CD14-positive monocyte (primary cell): Measurements from ENCODE around the gene MINK1. TPM values are rescaled to one million over a fixed set of nuclear protein-coding genes. Genes with fewer than 3 reads are reported as not detected.

ENCODE experiments used
- DNase-seq, 3 donors: peaks; one replicate each; pipeline ENCODE4 v3.0.0-alpha.2; 2011 to 2022
- H2AFZ ChIP-seq: 2 replicates; pipeline ENCODE4 v1.6.0; 2012; ENCODE audit warnings: mild to moderate bottlenecking, low read depth, low read length, inconsistent platforms; ENCODE audit not compliant: insufficient read depth, poor library complexity, severe bottlenecking
- H3K27ac ChIP-seq, 2 donors: 1 replicate in 1 of 2; 2 replicates in 1 of 2; pipeline ENCODE4 v1.5.1; 2012 to 2013; ENCODE audit warnings: low read length in 2 of 2, control low read depth in 1 of 2, inconsistent platforms in 1 of 2, low read depth in 1 of 2, mild to moderate bottlenecking in 1 of 2
- H3K27me3 ChIP-seq, 2 donors: one replicate each; pipeline versions ENCODE4 v1.6.0 to v1.6.1; 2011 to 2013; ENCODE audit warnings: low read length in 2 of 2; ENCODE audit not compliant: control insufficient read depth in 2 of 2, insufficient read depth in 2 of 2
- H3K36me3 ChIP-seq, 2 donors: replicated peaks in 1 of 2; 1 replicate in 1 of 2; 2 replicates in 1 of 2; pipeline versions ENCODE4 v1.5.1 to v1.6.1; 2012 to 2013; ENCODE audit warnings: low read length in 2 of 2, control low read depth in 1 of 2, inconsistent platforms in 1 of 2, mild to moderate bottlenecking in 1 of 2; ENCODE audit not compliant: insufficient read depth in 2 of 2, control insufficient read depth in 1 of 2
- H3K4me1 ChIP-seq, 2 donors: 1 replicate in 1 of 2; 2 replicates in 1 of 2; pipeline versions ENCODE4 v1.5.1 to v1.6.1; 2012 to 2013; ENCODE audit warnings: low read length in 2 of 2, control low read depth in 1 of 2, inconsistent platforms in 1 of 2, mild to moderate bottlenecking in 1 of 2, moderate library complexity in 1 of 2; ENCODE audit not compliant: insufficient read depth in 2 of 2, control insufficient read depth in 1 of 2
- H3K4me2 ChIP-seq: replicated peaks from 2 replicates; pipeline ENCODE3; 2012; ENCODE audit warnings: low read length, moderate library complexity, mild to moderate bottlenecking; ENCODE audit not compliant: poor library complexity, severe bottlenecking; ENCODE audit errors: extremely low read depth
- H3K4me3 ChIP-seq, 3 experiments: fragments of 200-600 bp in 1 of 3; sonication (generic) in 1 of 3; replicated peaks in 1 of 3; 1 replicate in 2 of 3; 2 replicates in 1 of 3; pipeline ENCODE4 v1.5.1; 2011 to 2013; ENCODE audit warnings: low read length in 3 of 3, mild to moderate bottlenecking in 3 of 3, control low read depth in 2 of 3, low read depth in 2 of 3, inconsistent platforms in 1 of 3, moderate library complexity in 1 of 3
- H3K79me2 ChIP-seq: 2 replicates; pipeline ENCODE4 v1.6.0; 2012; ENCODE audit warnings: mild to moderate bottlenecking, control low read depth, inconsistent platforms, low read length, moderate library complexity; ENCODE audit not compliant: insufficient read depth
- H3K9ac ChIP-seq: 2 replicates; pipeline ENCODE4 v1.6.0; 2017; ENCODE audit warnings: low read length, mild to moderate bottlenecking; ENCODE audit not compliant: insufficient read depth, poor library complexity, severe bottlenecking
- H3K9me3 ChIP-seq, 2 donors: replicated peaks in 1 of 2; 1 replicate in 1 of 2; 2 replicates in 1 of 2; pipeline versions ENCODE4 v1.5.1 to v1.6.1; 2012 to 2013; ENCODE audit warnings: low read length in 2 of 2, control low read depth in 1 of 2; ENCODE audit not compliant: control insufficient read depth in 1 of 2, insufficient read depth in 1 of 2
- H4K20me1 ChIP-seq: 2 replicates; pipeline ENCODE4 v1.6.0; 2012; ENCODE audit warnings: mild to moderate bottlenecking, low read length, control low read depth, moderate library complexity; ENCODE audit not compliant: insufficient read depth
- H3K27ac Mint-ChIP-seq, 7 donors: one replicate each; pipeline ENCODE4 v1.8.0; 2020; ENCODE audit warnings: mild to moderate bottlenecking in 7 of 7, mixed read lengths in 7 of 7, moderate library complexity in 6 of 7, inconsistent platforms in 2 of 7
- H3K27me3 Mint-ChIP-seq, 3 donors: one replicate each; pipeline ENCODE4 v1.8.0; 2021 to 2022; ENCODE audit warnings: low read depth in 3 of 3, mild to moderate bottlenecking in 3 of 3, mixed read lengths in 3 of 3, moderate library complexity in 3 of 3, inconsistent platforms in 1 of 3
- H3K36me3 Mint-ChIP-seq, 2 donors: one replicate each; pipeline ENCODE4 v1.8.0; 2020; ENCODE audit warnings: mixed read lengths in 2 of 2, inconsistent platforms in 1 of 2, mild to moderate bottlenecking in 1 of 2
- H3K4me1 Mint-ChIP-seq: one replicate; pipeline ENCODE4 v1.8.0; 2020; ENCODE audit warnings: mild to moderate bottlenecking, mixed read lengths
- H3K4me3 Mint-ChIP-seq, 2 donors: one replicate each; pipeline ENCODE4 v1.8.0; 2020; ENCODE audit warnings: mild to moderate bottlenecking in 2 of 2, mixed read lengths in 2 of 2, moderate library complexity in 1 of 2
- H3K9me3 Mint-ChIP-seq, 7 donors: one replicate each; pipeline ENCODE4 v1.8.0; 2020 to 2022; ENCODE audit warnings: mixed read lengths in 7 of 7, mild to moderate bottlenecking in 6 of 7, moderate library complexity in 6 of 7, inconsistent platforms in 2 of 7
- CTCF ChIP-seq: fragments of 200-600 bp; IDR thresholded peaks from one replicate; pipeline ENCODE4 v1.8.0; 2022; ENCODE audit warnings: antibody characterized with exemption, mild to moderate bottlenecking
- WGBS: methylation state at CpG from one replicate; pipeline ENCODE4 v1.1.5; 2013; ENCODE audit warnings: missing lambda C conversion rate; ENCODE audit not compliant: insufficient coverage; 5-methylcytosine and 5-hydroxymethylcytosine counted together
- intact Hi-C, 2 donors: fragments of 100-400 bp; cut with micrococcal nuclease; formaldehyde crosslinking; loops; one replicate each; pipeline versions ENCODE4 v1.15.0 to v1.15.1; 2023
- polyA plus RNA-seq, 3 donors: library from polyadenylated mRNA; depleted of rRNA in 1 of 3; unstranded in 2 of 3; stranded (reverse) in 1 of 3; fragments of 300-500 nt in 2 of 3; fragments of >200 nt in 1 of 3; fragmentation: Illumina TruSeq in 2 of 3; gene quantifications; 1 replicate in 2 of 3; 2 replicates in 1 of 3; pipeline ENCODE4 v1.2.3, GENCODE V29; 2012 to 2021

The MINK1 gene
- polyA plus RNA-seq, 3 donors, result 3.2 to 159 (median 7.2) TPM

- Histone ChIP-seq H3K4me3 (no peak overlapping the region), H3K79me2 (no peaks in the 10 kb centered on the region), H3K27me3 (no peaks in the 10 kb centered on the region), H4K20me1 (peaks cover 4% of the 10 kb centered on the region), H2AFZ (no peak overlapping the region), H3K4me2 (no peak overlapping the region), H3K36me3 (peaks cover 50 to 61% of the 10 kb centered on the region in 2 donors), H3K27ac (no peak overlapping the region), H3K9ac (no peak overlapping the region), H3K4me1 (peaks cover 12 to 15% of the 10 kb centered on the region in 2 donors), H3K9me3 (no peaks in the 10 kb centered on the region)
- Mint-ChIP-seq H3K9me3 (peaks cover 0 to 2% (median 0%) of the 10 kb centered on the region in 7 donors), H3K27ac (peak overlapping the region in 2 of 7 donors; percentile 31 to 50), H3K4me1 (peaks cover 11% of the 10 kb centered on the region), H3K27me3 (peaks cover 0 to 7% (median 1%) of the 10 kb centered on the region in 3 donors), H3K36me3 (peaks cover 66 to 78% of the 10 kb centered on the region in 2 donors), H3K4me3 (no peak overlapping the region)
- no peak for DNase-seq
- no peak for TF ChIP-seq CTCF
- 100% methylated on average over 3 of the region's 4 CpGs for WGBS
- intact Hi-C loops, result loop anchor here (5.0 to 10.0 kb wide), 4 partner anchors 37 to 317 kb away; partner anchors contain the start of gene PLD2 (in 1 of the 2)
Observed at GRCh38 chr17:4884489-4884888, 51.3 kb downstream of the MINK1 start.

GRCh38 chr17:4886830-4887229, 53.7 kb downstream of the MINK1 start:
- Mint-ChIP-seq H3K4me3 (no peak overlapping the region), H3K27ac (peak overlapping the region in 2 of 7 donors; percentile 21 to 52)
- no peaks in the 10 kb centered on the region for H3K27me3 ChIP-seq

More at GRCh38 chr17:4886830-4887229, 53.7 kb downstream of the MINK1 start:
- Mint-ChIP-seq H3K9me3 (peaks cover 0 to 2% (median 0%) of the 10 kb centered on the region in 7 donors), H3K27me3 (peaks cover 0 to 7% (median 0%) of the 10 kb centered on the region in 3 donors), H3K36me3 (peaks cover 69 to 85% of the 10 kb centered on the region in 2 donors), H3K4me1 (peaks cover 3% of the 10 kb centered on the region)
- no peak overlapping the region for H2AFZ ChIP-seq
- no peak for TF ChIP-seq CTCF
- no peak overlapping the region for H3K9ac ChIP-seq
- DNase-seq, result no peak
- no peak overlapping the region for H3K27ac ChIP-seq
- H4K20me1 ChIP-seq, result peaks cover 4% of the 10 kb centered on the region
- no peak overlapping the region for H3K4me2 ChIP-seq
- no peaks in the 10 kb centered on the region for H3K9me3 ChIP-seq
- 97% methylated on average over 8 of the region's 12 CpGs for whole genome bisulfite sequencing
- intact Hi-C loops, result loop anchor here in 1 of 2 donors (5.0 to 10.0 kb wide), 3 partner anchors 72 to 320 kb away; partner anchors contain the start of genes GLTPD2 and VMO1
- no peak overlapping the region for H3K4me3 ChIP-seq
- H3K79me2 ChIP-seq, result no peaks in the 10 kb centered on the region
- peaks cover 62 to 71% of the 10 kb centered on the region in 2 donors for H3K36me3 ChIP-seq
- H3K4me1 ChIP-seq, result peaks cover 3 to 4% of the 10 kb centered on the region in 2 donors
